K562 (cell line): ENCODE data around the gene COMMD4. TPM values are rescaled to one million over a fixed set of nuclear protein-coding genes. Genes with fewer than 3 reads are reported as not detected.
A peak's percentile ranks its signal among the peaks of the same experiment; 100 is the strongest.

ENCODE experiments used
- CCAR2 ChIP-seq: fragments of 200-400 bp; formaldehyde crosslinking; IDR thresholded peaks from 2 replicates; pipeline ENCODE4 v1.6.1; 2017; ENCODE audit warnings: mild to moderate bottlenecking, low read depth, low read length
- COPS2 ChIP-seq: fragments of 450-650 bp; conservative IDR thresholded peaks from 2 replicates; pipeline ENCODE4 v1.6.1; 2016; ENCODE audit warnings: mild to moderate bottlenecking, moderate library complexity
- CXXC5 ChIP-seq: fragments of 250-450 bp; sonication (Bioruptor Pico); IDR thresholded peaks from 2 replicates; pipeline ENCODE4 v1.8.0; 2022; ENCODE audit warnings: inconsistent platforms, mild to moderate bottlenecking, moderate library complexity
- FOXP1 ChIP-seq: sonication (generic); formaldehyde crosslinking; IDR thresholded peaks from 2 replicates; pipeline ENCODE4 v1.8.0; 2022; ENCODE audit warnings: mild to moderate bottlenecking, missing genetic modification reagents
- LEF1 ChIP-seq: fragments of 450-650 bp; IDR thresholded peaks from 2 replicates; pipeline ENCODE4 v1.6.1; 2016; ENCODE audit warnings: mild to moderate bottlenecking
- NR3C1 ChIP-seq: sonication (generic); formaldehyde crosslinking; IDR thresholded peaks from 2 replicates; pipeline ENCODE4 v1.8.1; 2022; ENCODE audit warnings: missing genetic modification reagents
- OTX1 ChIP-seq: fragments of 450-650 bp; formaldehyde crosslinking; IDR thresholded peaks from 2 replicates; pipeline ENCODE4 v1.4.0; 2022; ENCODE audit warnings: mild to moderate bottlenecking
- SMAD4 ChIP-seq: fragments of 250-450 bp; sonication (Bioruptor Pico); conservative IDR thresholded peaks from 2 replicates; pipeline ENCODE4 v1.8.0; 2021; ENCODE audit warnings: inconsistent platforms, mild to moderate bottlenecking, moderate library complexity
- THRAP3 ChIP-seq: fragments of 450-650 bp; IDR thresholded peaks from 2 replicates; pipeline ENCODE4 v1.6.1; 2016; ENCODE audit warnings: mild to moderate bottlenecking, inconsistent platforms, borderline replicate concordance
- ZFPM2 ChIP-seq: fragments of 250-450 bp; sonication (Bioruptor Pico); IDR thresholded peaks from 2 replicates; pipeline ENCODE4 v1.5.1; 2022; ENCODE audit warnings: mild to moderate bottlenecking
- ZNF174 ChIP-seq: fragments of 250-450 bp; sonication (Bioruptor Pico); IDR thresholded peaks from 2 replicates; pipeline ENCODE4 v1.4.0; 2020; ENCODE audit warnings: mild to moderate bottlenecking
- ZNF449 ChIP-seq: fragments of 250-450 bp; sonication (Bioruptor Pico); IDR thresholded peaks from 2 replicates; pipeline ENCODE4 v1.8.0; 2022; ENCODE audit warnings: moderate library complexity, mild to moderate bottlenecking, inconsistent platforms
- ZNF589 ChIP-seq: fragments of 200-800 bp; sonication (Bioruptor generic); IDR thresholded peaks from 2 replicates; pipeline ENCODE4 v1.6.1; 2016; ENCODE audit warnings: low read depth, missing genetic modification characterization, missing compliant biosample characterization
- ZNF785 ChIP-seq: fragments of 250-450 bp; sonication (Bioruptor Pico); IDR thresholded peaks from 2 replicates; pipeline ENCODE4 v1.4.0; 2020; ENCODE audit warnings: mild to moderate bottlenecking
- ZSCAN32 ChIP-seq: fragments of 450-650 bp; formaldehyde crosslinking; IDR thresholded peaks from 2 replicates; pipeline ENCODE4 v1.4.0; 2020; ENCODE audit warnings: mild to moderate bottlenecking, moderate library complexity
- polyA plus RNA-seq, 8 experiments: library from polyadenylated mRNA; depleted of rRNA in 4 of 8; stranded (reverse) in 5 of 8; unstranded in 3 of 8; fragments of >200 nt; fragmentation: Nextera tagmentation in 2 of 8; fragmentation: Illumina TruSeq in 1 of 8; extraction: Ambion mirVana in 2 of 8; extraction: Trizol in 1 of 8; gene quantifications; 2 replicates each; pipeline versions ENCODE4 v1.2.1 to v1.2.3, GENCODE V29; 2011 to 2014; ENCODE audit warnings: inconsistent platforms in 1 of 8, missing spikeins in 1 of 8
- total RNA-seq, 7 experiments: library from RNA; depleted of rRNA in 6 of 7; stranded (reverse); fragments of >200 nt in 6 of 7; fragmentation: Illumina TruSeq in 2 of 7; extraction: Trizol in 2 of 7; gene quantifications; 2 replicates each; pipeline versions ENCODE4 v1.2.1 to v1.2.3, GENCODE V29; 2011 to 2021; ENCODE audit warnings: low replicate concordance in 1 of 7
- TF ChIP-seq, protein P1 (sequence below): sonication (generic); formaldehyde crosslinking; IDR thresholded peaks from 2 replicates; pipeline ENCODE4 v1.9.0; 2022; ENCODE audit warnings: mild to moderate bottlenecking, missing genetic modification reagents
- TF ChIP-seq, protein P2 (sequence below), 2 experiments: fragments of 450-650 bp; IDR thresholded peaks; 2 replicates each; pipeline ENCODE4 v1.6.1; 2018; ENCODE audit warnings: mild to moderate bottlenecking in 2 of 2, low read depth in 1 of 2; ENCODE audit not compliant: partially characterized antibody in 2 of 2
- TF ChIP-seq, protein P3 (sequence below): sonication (generic); formaldehyde crosslinking; IDR thresholded peaks from 2 replicates; pipeline ENCODE4 v1.8.0; 2023; ENCODE audit warnings: mild to moderate bottlenecking, missing genetic modification reagents

COMMD4 gene
- total and polyA plus RNA-seq, 9 of the 15 experiments (the other 6 are each of a cell fraction or from before 2014, with no cell fraction given): 20.4 to 140 (median 63.9) TPM

DNA sequence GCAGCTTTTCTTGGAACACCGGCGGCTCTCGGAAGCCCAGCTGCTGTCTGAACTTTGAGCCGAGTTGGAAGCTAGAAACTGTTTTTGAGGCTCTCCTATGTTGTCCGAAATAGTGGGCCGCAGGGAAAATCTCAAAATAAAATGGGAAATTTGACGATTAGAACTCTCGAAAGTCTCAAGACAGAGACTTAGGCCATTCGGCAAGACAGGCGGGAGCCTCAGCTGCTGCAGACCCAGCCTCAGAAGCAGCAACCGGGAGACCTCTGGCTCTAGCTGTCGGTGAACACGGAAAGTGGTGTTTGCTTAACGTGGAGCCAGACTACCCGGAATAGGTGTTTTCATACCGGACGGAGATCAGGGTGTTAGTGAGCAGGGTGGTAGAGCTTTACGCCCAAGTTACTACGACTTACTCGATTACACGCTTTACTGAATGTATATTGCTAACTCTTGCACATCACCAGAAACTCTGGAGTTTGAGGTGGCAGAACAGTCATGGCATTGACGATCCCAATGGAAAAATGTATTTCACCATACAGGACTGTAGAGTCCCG, 32.9 kb downstream of the COMMD4 start (continued):
- TF ChIP-seq THRAP3 (no peak), ZNF174 (no peak), ZFPM2 (CRISPR knock-in tag) (no peak), ZNF449 (CRISPR knock-in tag) (no peak), CXXC5 (CRISPR knock-in tag) (no peak), SMAD4 (CRISPR knock-in tag) (no peak), LEF1 (no peak), FOXP1 (CRISPR knock-in tag) (no peak), COPS2 (no peak), CCAR2 (no peak), OTX1 (no peak), NR3C1 (CRISPR knock-in tag) (no peak), ZNF589 (CRISPR knock-in tag) (peak; percentile 30; the same call in 1 of the 2 replicates), ZSCAN32 (CRISPR knock-in tag) (no peak), ZNF785 (CRISPR knock-in tag) (no peak)
- TF ChIP-seq, protein P1, sequence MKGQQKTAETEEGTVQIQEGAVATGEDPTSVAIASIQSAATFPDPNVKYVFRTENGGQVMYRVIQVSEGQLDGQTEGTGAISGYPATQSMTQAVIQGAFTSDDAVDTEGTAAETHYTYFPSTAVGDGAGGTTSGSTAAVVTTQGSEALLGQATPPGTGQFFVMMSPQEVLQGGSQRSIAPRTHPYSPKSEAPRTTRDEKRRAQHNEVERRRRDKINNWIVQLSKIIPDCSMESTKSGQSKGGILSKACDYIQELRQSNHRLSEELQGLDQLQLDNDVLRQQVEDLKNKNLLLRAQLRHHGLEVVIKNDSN (CRISPR knock-in tag): no peak
- TF ChIP-seq, protein P2, sequence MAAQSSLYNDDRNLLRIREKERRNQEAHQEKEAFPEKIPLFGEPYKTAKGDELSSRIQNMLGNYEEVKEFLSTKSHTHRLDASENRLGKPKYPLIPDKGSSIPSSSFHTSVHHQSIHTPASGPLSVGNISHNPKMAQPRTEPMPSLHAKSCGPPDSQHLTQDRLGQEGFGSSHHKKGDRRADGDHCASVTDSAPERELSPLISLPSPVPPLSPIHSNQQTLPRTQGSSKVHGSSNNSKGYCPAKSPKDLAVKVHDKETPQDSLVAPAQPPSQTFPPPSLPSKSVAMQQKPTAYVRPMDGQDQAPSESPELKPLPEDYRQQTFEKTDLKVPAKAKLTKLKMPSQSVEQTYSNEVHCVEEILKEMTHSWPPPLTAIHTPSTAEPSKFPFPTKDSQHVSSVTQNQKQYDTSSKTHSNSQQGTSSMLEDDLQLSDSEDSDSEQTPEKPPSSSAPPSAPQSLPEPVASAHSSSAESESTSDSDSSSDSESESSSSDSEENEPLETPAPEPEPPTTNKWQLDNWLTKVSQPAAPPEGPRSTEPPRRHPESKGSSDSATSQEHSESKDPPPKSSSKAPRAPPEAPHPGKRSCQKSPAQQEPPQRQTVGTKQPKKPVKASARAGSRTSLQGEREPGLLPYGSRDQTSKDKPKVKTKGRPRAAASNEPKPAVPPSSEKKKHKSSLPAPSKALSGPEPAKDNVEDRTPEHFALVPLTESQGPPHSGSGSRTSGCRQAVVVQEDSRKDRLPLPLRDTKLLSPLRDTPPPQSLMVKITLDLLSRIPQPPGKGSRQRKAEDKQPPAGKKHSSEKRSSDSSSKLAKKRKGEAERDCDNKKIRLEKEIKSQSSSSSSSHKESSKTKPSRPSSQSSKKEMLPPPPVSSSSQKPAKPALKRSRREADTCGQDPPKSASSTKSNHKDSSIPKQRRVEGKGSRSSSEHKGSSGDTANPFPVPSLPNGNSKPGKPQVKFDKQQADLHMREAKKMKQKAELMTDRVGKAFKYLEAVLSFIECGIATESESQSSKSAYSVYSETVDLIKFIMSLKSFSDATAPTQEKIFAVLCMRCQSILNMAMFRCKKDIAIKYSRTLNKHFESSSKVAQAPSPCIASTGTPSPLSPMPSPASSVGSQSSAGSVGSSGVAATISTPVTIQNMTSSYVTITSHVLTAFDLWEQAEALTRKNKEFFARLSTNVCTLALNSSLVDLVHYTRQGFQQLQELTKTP (IDR thresholded peaks at IDR 0.05; ENCODE audit: low read depth in 1 of 2, partially characterized antibody in 2 of 2): peak; percentile 37 to 47
- TF ChIP-seq, protein P3, sequence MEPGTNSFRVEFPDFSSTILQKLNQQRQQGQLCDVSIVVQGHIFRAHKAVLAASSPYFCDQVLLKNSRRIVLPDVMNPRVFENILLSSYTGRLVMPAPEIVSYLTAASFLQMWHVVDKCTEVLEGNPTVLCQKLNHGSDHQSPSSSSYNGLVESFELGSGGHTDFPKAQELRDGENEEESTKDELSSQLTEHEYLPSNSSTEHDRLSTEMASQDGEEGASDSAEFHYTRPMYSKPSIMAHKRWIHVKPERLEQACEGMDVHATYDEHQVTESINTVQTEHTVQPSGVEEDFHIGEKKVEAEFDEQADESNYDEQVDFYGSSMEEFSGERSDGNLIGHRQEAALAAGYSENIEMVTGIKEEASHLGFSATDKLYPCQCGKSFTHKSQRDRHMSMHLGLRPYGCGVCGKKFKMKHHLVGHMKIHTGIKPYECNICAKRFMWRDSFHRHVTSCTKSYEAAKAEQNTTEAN (CRISPR knock-in tag): no peak
